Loucy (cell line): ENCODE measurements around the gene VIPR2.
"Not testable (repeated sequence)": the region's sequence is repeated elsewhere in the genome, so short reads cannot be mapped to it uniquely, and the experiment has no call there.

Experiments used
- H2AFZ ChIP-seq: fragments of 200-600 bp; sonication (generic); 2 replicates; pipeline ENCODE4 v1.6.0; 2016; ENCODE audit warnings: antibody characterized with exemption, mild to moderate bottlenecking, low read length, moderate library complexity
- H3F3A ChIP-seq: fragments of 200-600 bp; 2 replicates; pipeline ENCODE4 v1.6.0; 2016; ENCODE audit warnings: antibody characterized with exemption, low read depth, mild to moderate bottlenecking
- H3K27me3 ChIP-seq: fragments of 200-600 bp; sonication (generic); 2 replicates; pipeline ENCODE4 v1.6.1; 2014; ENCODE audit warnings: low read length, mild to moderate bottlenecking; ENCODE audit not compliant: insufficient read depth, poor library complexity, severe bottlenecking
- H3K36me3 ChIP-seq: fragments of 200-600 bp; sonication (generic); 2 replicates; pipeline ENCODE4 v1.6.1; 2016; ENCODE audit warnings: low read length; ENCODE audit not compliant: insufficient read depth
- H3K4me1 ChIP-seq: fragments of 200-600 bp; sonication (generic); 2 replicates; pipeline ENCODE4 v1.5.1; 2014; ENCODE audit warnings: low read length, mild to moderate bottlenecking; ENCODE audit not compliant: insufficient read depth, poor library complexity, severe bottlenecking
- H3K4me2 ChIP-seq: fragments of 200-600 bp; sonication (generic); 2 replicates; pipeline ENCODE4 v1.6.0; 2014; ENCODE audit warnings: antibody characterized with exemption, low read length, low read depth, mild to moderate bottlenecking; ENCODE audit not compliant: poor library complexity, severe bottlenecking
- H3K4me3 ChIP-seq: fragments of 200-600 bp; sonication (generic); 2 replicates; pipeline ENCODE4 v1.5.1; 2014; ENCODE audit warnings: low read length, mild to moderate bottlenecking, mixed read lengths; ENCODE audit not compliant: poor library complexity, severe bottlenecking
- H3K79me2 ChIP-seq: fragments of 200-600 bp; sonication (generic); 2 replicates; pipeline ENCODE4 v1.6.1; 2014; ENCODE audit warnings: low read length; ENCODE audit not compliant: insufficient read depth
- H3K9ac ChIP-seq: fragments of 200-600 bp; sonication (generic); 2 replicates; pipeline ENCODE4 v1.6.0; 2014; ENCODE audit warnings: mild to moderate bottlenecking, low read depth, low read length, moderate library complexity; ENCODE audit not compliant: poor library complexity, severe bottlenecking
- H3K9me2 ChIP-seq: fragments of 200-600 bp; sonication (generic); replicated peaks from 2 replicates; pipeline ENCODE4 v1.6.1; 2016; ENCODE audit warnings: low read depth, low read length, mixed read lengths
- H3K9me3 ChIP-seq: fragments of 200-600 bp; sonication (generic); 2 replicates; pipeline ENCODE4 v1.6.1; 2014; ENCODE audit warnings: mild to moderate bottlenecking, antibody characterized with exemption, low read length, low read depth; ENCODE audit not compliant: insufficient read depth
- H4K20me1 ChIP-seq: fragments of 200-600 bp; sonication (generic); 2 replicates; pipeline ENCODE4 v1.6.0; 2014; ENCODE audit warnings: antibody characterized with exemption, low read length, mild to moderate bottlenecking; ENCODE audit not compliant: insufficient read depth, poor library complexity, severe bottlenecking
- EZH2phosphoT487 ChIP-seq: fragments of 200-600 bp; IDR thresholded peaks from 2 replicates; pipeline ENCODE4 v1.6.1; 2018; ENCODE audit warnings: antibody characterized with exemption, mild to moderate bottlenecking, moderate library complexity, borderline replicate concordance
- TF ChIP-seq, protein P1 (sequence below): fragments of 200-600 bp; sonication (generic); conservative IDR thresholded peaks from 2 replicates; pipeline ENCODE4 v1.5.1; 2014; ENCODE audit warnings: mild to moderate bottlenecking, antibody characterized with exemption, low read length

VIPR2 gene

DNA sequence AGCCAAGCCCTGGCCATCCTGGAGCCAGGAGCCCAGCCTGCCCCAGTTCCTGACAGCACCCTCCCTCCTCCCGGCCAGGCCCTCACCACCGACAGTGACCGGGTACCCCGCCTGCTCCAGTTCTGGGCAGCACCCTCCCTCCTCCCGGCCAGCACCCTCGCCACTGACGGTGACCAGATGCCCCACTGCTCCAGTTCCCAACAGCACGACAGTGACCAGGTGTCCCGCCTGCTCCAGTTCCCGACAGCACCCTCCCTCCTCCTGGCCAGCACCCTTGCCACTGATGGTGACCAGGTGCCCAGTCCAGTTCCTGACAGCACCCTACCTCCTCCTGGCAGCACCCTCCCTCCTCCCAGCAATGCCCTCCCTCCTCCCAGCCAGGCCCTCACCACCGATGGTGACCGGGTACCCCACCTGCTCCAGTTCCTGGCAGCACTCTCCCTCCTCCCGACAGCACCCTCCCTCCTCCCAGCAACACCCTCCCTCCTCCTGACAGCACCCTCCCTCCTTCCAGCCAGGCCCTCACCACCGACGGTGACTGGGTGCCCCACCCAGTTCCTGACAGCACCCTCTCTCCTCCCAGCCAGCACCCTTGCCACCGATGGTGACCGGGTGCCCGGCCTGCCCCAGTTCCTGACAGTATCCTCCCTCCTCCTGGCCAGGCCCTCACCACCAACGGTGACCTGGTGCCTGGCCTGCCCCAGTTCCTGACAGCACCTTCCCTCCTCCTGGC, 40.3 kb downstream of the VIPR2 start:
- H4K20me1 ChIP-seq = no peaks in the 10 kb centered on the region
- H3K4me2 ChIP-seq = no peak overlapping the region

DNA sequence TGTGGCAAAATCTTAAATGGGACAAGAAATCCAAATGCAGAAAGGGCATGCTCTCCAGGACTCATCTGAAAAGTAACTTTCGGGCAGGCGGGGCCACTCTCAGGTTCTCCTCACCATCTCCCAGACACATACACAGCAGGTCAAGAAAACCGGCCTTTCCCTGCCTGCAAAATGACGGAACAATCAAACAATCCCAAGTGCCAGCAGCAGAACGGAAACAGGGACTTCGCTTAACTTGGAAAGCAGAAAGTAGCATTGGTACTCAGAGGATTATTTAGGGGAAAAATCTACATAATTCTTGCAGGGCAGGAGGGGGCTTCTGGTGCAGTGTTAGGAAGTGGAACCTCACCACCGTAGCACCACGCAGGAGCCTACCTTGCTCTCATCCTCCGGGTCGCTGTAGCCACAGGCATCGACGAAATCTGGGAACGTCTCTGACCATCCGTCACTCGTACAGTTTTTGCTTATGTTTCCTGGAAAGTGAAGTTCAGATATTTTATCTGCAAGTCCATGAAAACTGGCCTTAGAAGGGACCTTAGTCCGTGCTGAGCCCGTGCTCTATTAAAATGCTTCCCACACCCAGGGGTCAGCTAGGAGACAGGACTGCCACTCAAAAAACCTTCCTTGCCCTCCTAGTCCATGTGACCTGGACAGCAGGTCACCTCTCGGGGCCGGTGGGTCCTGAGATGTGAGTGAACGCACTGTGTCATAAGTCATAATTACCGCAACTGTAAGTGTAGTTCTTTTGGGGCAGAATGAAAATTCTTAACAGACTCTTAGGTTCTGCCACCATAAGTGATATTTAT, 41.1 kb downstream of the VIPR2 start:
- H3K79me2 ChIP-seq = no peaks in the 10 kb centered on the region
- no peak overlapping the region for H3K4me2 ChIP-seq
- H3K27me3 ChIP-seq = no peaks in the 10 kb centered on the region
- H3K9me2 ChIP-seq = no peaks in the 10 kb centered on the region
- H3K4me3 ChIP-seq = no peak overlapping the region
- H4K20me1 ChIP-seq = no peaks in the 10 kb centered on the region
- H3K4me1 ChIP-seq = no peaks in the 10 kb centered on the region
- no peak overlapping the region for H2AFZ ChIP-seq
- no peaks in the 10 kb centered on the region for H3F3A ChIP-seq
- peaks cover 25% of the 10 kb centered on the region; the same call in 1 of the 2 replicates for H3K9me3 ChIP-seq
- no peaks in the 10 kb centered on the region for H3K36me3 ChIP-seq
- no peak for TF ChIP-seq EZH2phosphoT487
- TF ChIP-seq, protein P1, sequence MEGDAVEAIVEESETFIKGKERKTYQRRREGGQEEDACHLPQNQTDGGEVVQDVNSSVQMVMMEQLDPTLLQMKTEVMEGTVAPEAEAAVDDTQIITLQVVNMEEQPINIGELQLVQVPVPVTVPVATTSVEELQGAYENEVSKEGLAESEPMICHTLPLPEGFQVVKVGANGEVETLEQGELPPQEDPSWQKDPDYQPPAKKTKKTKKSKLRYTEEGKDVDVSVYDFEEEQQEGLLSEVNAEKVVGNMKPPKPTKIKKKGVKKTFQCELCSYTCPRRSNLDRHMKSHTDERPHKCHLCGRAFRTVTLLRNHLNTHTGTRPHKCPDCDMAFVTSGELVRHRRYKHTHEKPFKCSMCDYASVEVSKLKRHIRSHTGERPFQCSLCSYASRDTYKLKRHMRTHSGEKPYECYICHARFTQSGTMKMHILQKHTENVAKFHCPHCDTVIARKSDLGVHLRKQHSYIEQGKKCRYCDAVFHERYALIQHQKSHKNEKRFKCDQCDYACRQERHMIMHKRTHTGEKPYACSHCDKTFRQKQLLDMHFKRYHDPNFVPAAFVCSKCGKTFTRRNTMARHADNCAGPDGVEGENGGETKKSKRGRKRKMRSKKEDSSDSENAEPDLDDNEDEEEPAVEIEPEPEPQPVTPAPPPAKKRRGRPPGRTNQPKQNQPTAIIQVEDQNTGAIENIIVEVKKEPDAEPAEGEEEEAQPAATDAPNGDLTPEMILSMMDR = no peak
- no peak overlapping the region for H3K9ac ChIP-seq

More for the DNA sequence above, 40.3 kb downstream of the VIPR2 start:
- H3K9me3 ChIP-seq = peaks cover 23% of the 10 kb centered on the region; the same call in 1 of the 2 replicates
- no peak overlapping the region for H3K9ac ChIP-seq
- TF ChIP-seq EZH2phosphoT487 = no peak
- no peak overlapping the region for H3K4me3 ChIP-seq
- no peaks in the 10 kb centered on the region for H3K9me2 ChIP-seq
- H3F3A ChIP-seq = no peaks in the 10 kb centered on the region
- H3K27me3 ChIP-seq = no peaks in the 10 kb centered on the region
- no peaks in the 10 kb centered on the region for H3K4me1 ChIP-seq
- no peaks in the 10 kb centered on the region for H3K79me2 ChIP-seq
- H3K36me3 ChIP-seq = no peaks in the 10 kb centered on the region
- no peak overlapping the region for H2AFZ ChIP-seq

DNA sequence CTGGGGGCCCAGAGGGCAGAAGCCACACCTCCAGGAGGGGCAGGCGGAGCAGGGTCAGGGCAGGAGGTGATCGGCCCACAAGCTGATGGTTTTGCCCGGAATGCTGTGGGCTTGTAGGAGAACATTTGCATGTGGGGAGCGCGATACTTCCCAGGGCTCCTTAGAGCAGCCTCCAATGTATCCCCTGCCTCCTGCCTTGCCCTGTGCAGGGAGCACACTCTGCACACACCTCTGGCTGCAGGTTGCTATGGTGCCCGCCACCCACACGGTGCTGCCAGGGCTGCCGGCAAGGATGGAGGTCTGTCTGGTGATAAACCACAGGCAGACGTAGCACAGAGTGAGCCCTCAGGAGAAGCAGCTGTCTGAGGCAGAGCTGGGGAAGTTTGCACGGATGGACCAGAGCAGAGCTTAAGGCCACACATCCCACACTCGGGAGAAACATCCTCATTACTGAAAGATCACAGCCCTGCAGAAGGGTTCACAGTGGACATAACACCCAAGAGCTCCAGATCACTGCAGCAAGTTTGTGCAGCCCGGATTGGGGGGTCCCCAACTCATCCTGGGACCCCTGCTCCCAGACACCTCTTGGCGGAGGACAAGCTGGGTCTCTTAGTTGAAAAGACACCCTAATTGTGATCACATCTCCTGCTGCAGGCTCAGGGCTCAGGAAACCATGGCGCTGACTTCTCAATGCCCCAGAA, 41.8 kb downstream of the VIPR2 start:
- Histone ChIP-seq H3K4me1 (no peaks in the 10 kb centered on the region), H3F3A (no peaks in the 10 kb centered on the region), H3K9me2 (no peaks in the 10 kb centered on the region), H3K36me3 (no peaks in the 10 kb centered on the region), H3K79me2 (no peaks in the 10 kb centered on the region), H2AFZ (no peak overlapping the region), H3K9ac (no peak overlapping the region), H3K27me3 (no peaks in the 10 kb centered on the region), H3K4me3 (no peak overlapping the region), H3K4me2 (no peak overlapping the region), H4K20me1 (no peaks in the 10 kb centered on the region), H3K9me3 (peaks cover 30% of the 10 kb centered on the region; the same call in 1 of the 2 replicates)
- TF ChIP-seq EZH2phosphoT487 = no peak
- TF ChIP-seq, protein P1 = no peak

DNA sequence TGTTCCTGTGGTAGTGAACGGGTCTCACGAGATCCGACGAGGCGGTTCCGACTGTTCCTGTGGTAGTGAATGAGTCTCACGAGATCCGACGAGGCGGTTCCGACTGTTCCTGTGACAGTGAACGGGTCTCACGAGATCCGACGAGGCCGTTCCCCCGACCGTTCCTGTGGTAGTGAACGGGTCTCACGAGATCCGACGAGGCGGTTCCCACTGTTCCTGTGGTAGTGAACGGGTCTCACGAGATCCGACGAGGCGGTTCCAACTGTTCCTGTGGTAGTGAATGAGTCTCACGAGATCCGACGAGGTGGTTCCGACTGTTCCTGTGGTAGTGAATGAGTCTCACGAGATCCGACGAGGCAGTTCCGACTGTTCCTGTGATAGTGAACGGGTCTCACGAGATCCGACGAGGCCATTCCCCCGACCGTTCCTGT, 43.0 kb downstream of the VIPR2 start:
- H3K4me3 ChIP-seq, H3K4me1 ChIP-seq, H3K36me3 ChIP-seq, H3K4me2 ChIP-seq, H3K27me3 ChIP-seq, H3F3A ChIP-seq, H4K20me1 ChIP-seq, H3K9ac ChIP-seq, H3K9me2 ChIP-seq, H3K79me2 ChIP-seq, H2AFZ ChIP-seq: not testable (repeated sequence)
- H3K9me3 ChIP-seq = peaks cover 31% of the 10 kb centered on the region; the same call in 1 of the 2 replicates

DNA sequence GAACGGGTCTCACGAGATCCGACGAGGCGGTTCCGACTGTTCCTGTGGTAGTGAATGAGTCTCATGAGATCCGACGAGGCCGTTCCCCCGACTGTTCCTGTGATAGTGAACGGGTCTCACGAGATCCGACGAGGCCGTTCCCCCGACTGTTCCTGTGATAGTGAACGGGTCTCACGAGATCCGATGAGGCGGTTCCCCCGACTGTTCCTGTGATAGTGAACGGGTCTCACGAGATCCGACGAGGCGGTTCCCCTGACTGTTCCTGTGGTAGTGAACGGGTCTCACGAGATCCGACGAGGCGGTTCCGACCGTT, 43.6 kb downstream of the VIPR2 start:
- peaks cover 36% of the 10 kb centered on the region; the same call in 1 of the 2 replicates for H3K9me3 ChIP-seq
- H3K9me2 ChIP-seq, H3K79me2 ChIP-seq, H2AFZ ChIP-seq, H3K27me3 ChIP-seq, H3K4me1 ChIP-seq, H4K20me1 ChIP-seq, H3K4me2 ChIP-seq, H3K4me3 ChIP-seq, H3F3A ChIP-seq, H3K36me3 ChIP-seq, H3K9ac ChIP-seq: not testable (repeated sequence)
